GM21423 (cell line): ENCODE results near the gene ARTN.
A peak's percentile ranks its signal among the peaks of the same experiment; 100 is the strongest.

Experiments
- ATAC-seq: cut with Tn5 transposase; IDR thresholded peaks from one replicate; pipeline ENCODE4 v1.9.1; 2021; ENCODE audit warnings: mild to moderate bottlenecking, moderate library complexity; ENCODE audit not compliant: unreplicated experiment

Gene ARTN

DNA sequence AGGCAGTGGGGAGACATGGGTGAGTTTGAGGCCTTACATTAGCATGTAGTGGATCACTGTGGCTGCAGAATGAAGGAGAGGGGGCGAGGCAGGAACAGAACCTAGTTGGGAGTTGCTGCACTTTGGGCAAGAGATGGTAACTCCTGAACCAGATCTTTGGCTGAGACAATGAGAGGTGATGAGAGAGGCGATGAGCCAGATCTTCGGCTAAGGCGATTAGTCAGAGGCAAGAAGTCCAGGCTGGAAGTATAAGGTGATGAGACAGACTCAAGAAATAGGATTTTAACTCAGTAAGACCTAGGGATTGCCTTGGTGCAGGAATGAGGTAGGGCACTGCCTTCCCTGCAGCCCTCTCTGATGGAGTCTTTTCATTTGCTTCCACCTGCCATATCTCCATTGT, 9.1 kb upstream of the ARTN start:
- ATAC-seq = no peak

DNA sequence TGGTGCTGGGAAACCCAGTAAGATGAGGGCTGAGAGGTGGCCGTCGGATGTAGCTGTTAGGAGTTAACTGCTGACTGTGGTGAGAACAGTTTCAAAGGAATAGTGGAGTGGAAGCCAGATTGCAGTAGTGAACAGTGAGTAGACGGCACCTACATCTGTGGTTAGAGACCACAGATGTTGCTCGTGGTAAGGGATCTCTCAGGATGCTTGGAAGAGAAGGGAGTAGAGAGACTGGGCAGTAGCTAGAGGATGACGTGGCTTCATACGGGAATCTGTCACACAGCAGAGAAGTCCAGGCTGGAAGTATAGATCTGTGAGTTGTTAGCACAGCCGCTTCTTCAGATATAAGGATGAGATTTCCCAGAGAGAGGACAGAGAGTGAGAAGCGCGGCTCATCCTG, 7.8 kb upstream of the ARTN start:
- ATAC-seq = no peak

DNA sequence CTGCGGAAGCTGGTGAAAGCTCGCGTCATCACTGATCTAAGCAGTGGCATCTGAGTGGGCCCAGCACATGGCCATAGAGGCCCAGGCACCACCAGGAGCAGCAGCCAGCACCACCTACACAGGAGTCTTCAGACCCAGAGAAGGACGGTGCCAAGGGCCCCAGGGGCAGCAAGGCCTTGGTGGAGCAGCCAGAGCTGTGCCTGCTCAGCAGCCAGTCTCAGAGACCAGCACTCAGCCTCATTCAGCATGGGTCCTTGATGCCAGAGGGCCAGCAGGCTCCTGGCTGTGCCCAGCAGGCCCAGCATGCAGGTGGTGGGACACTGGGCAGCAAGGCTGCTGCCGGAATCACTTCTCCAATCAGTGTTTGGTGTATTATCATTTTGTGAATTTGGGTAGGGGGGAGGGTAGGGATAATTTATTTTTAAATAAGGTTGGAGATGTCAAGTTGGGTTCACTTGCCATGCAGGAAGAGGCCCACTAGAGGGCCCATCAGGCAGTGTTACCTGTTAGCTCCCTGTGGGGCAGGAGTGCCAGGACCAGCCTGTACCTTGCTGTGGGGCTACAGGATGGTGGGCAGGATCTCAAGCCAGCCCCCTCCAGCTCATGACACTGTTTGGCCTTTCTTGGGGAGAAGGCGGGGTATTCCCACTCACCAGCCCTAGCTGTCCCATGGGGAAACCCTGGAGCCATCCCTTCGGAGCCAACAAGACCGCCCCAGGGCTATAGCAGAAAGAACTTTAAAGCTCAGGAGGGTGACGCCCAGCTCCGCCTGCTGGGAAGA, 3.2 kb upstream of the ARTN start:
- no peak for ATAC-seq

DNA sequence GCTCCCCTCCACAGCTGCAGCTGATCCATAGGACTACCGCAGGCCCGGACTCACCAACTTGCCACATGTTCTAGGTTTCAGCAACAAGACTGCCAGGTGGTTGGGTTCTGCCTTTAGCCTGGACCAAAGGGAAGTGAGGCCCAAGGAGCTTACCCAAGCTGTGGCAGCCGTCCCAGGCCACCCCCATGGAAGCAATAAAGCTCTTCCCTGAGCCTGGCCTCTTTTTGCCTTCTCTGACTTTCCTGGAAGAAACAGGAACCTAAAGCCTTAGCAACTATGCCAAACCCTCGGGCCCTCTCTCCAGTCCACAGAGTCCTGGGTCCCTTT, 2.7 kb upstream of the ARTN start:
- no peak for ATAC-seq

DNA sequence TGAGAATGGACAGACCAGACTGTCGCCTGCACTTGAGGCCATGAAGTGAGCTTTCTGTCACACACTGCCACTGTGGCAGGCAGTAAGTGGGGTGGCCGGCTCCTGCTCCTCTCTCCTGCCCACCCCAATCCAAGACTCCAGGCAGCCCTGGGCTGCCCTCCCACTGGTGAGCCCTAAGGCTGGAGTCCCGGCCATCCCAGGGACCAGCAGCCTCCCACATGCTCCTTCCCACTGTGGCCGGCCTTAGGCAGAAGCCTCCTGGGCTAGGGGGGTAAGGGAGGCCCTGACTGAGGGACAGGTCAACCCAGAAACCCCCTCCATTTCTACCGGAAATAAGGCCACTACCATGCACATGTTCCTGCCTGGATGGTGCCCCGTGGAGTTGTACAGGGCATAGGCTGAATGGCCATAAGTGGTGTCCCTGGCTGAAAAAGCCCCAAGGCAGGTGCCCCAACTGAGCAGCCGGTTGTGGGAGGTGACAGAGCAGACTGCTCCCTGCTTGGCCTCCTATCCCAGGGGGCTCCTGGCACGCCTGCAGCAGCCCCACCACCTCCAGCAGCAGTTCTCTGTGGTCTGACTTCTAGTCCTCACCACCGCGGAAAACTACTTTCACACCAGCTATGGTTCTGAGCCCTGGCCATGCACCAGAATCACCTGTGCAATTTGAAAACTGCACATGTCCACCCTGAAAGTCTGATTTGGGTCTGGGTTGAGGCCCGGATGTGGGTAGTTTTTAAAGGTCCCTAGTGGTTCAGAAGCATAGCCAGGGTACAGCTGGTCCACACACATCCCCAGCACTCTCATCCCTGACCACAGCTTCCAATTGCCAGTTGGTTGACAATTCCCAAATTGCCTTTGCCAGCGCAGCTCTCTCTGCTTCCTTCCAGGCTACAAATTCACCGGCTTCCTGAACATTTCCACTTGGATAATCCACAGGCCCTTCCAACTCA, 1.6 kb upstream of the ARTN start:
- no peak for ATAC-seq

DNA sequence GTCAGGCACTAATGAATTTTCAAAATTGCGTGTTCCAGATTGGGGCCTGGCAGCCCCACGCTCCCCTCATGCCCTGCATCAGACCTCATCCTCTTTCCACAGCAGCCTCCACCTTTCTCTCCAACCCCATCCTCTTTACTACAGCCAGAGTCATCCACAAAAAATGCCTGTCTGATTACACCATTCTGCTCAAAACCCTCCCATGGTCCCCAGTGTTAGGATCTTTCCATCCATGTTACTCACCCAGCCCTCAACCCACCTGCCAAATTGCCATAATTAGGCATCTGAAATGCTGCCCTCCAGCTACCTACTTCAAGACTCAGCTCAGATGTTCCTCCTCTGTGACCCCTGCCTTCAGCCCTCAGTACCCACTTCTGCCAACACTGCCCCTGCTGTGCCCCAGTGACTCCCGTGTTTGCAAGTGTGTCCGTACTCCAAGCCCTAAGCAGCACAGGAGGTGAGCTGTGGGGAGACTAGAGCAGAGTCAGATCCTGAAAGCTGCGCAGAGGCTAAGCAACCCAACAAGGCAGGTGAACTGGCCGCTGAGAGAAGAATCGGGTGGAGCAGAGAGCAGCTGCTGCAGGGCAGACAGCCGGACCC, 715 bp upstream of the ARTN start:
- no peak for ATAC-seq

DNA sequence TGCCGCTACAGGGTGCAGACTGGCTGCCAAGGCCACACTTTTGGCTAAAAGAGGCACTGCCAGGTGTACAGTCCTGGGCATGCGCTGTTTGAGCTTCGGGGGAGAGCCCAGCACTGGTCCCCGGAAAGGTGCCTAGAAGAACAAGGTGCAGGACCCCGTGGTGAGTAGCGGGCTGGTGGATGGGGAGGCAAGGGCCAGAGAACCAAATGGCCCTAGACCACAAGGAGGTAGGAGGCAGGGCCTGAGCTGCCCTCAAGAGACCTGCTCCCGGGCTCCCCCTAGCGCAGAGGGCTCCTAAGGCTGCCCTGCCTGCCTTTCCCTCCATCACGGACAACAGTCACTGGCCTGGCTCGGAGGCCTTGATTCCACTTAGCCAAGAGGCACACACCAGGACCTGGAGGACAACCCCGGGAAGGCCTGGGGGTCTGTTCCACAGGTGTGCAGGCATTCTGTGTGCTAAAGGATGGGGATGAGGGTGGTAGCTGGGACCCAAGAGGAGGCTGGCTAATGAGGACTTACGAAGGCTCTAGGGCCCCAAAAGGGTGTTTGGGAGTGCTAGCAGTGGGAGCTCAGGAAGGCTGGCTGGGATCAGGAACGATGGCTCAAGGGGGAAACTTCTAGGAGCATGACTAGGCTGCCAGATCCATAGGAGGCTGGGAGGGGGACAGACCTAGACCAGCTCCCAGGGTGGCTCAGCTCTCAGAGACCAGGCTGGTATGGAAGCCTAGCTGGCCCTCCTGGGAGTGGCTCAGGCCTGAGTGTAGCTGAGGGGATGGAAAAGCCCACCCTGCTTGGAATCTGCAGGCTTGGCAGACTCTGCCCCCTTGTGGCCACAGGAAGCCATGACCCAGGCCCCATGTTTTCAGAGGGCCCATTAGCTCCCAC, 742 bp downstream of the ARTN start:
- no peak for ATAC-seq

DNA sequence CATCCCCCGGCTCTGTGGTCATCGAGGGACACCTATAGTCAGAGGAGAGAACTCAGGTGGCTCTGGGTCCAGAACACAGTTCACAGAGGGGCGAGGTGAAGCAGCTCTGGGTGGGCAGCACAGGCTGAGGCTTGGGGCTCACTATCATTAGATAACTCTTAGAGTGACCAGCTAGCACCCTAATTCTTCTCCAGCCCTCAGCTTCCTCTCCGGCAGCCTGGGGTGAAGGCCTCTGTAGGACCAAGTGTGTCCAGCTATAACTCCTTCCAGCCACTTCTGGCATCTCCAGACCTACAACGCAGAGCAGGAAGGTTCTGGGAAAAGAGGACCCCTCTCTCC, 1.4 kb downstream of the ARTN start:
- ATAC-seq = no peak

DNA sequence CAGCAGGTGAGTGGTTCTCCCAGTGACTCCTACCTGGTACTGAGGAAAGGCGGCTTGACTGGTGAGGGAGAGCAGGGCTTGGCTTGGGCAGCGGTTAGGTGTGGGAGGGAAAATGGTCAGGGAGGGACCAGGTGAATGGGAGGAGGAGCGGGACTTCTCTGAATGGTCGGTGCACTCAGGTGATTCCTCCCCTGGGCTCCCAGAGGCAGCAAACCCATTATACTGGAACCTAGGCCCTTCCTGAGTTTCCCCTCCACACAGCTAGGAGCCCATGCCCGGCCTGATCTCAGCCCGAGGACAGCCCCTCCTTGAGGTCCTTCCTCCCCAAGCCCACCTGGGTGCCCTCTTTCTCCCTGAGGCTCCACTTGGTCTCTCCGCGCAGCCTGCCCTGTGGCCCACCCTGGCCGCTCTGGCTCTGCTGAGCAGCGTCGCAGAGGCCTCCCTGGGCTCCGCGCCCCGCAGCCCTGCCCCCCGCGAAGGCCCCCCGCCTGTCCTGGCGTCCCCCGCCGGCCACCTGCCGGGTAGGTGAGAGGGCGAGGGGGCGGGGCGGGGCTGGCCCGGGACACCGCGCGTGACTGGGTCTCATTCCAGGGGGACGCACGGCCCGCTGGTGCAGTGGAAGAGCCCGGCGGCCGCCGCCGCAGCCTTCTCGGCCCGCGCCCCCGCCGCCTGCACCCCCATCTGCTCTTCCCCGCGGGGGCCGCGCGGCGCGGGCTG, 2.3 kb downstream of the ARTN start:
- ATAC-seq = no peak

DNA sequence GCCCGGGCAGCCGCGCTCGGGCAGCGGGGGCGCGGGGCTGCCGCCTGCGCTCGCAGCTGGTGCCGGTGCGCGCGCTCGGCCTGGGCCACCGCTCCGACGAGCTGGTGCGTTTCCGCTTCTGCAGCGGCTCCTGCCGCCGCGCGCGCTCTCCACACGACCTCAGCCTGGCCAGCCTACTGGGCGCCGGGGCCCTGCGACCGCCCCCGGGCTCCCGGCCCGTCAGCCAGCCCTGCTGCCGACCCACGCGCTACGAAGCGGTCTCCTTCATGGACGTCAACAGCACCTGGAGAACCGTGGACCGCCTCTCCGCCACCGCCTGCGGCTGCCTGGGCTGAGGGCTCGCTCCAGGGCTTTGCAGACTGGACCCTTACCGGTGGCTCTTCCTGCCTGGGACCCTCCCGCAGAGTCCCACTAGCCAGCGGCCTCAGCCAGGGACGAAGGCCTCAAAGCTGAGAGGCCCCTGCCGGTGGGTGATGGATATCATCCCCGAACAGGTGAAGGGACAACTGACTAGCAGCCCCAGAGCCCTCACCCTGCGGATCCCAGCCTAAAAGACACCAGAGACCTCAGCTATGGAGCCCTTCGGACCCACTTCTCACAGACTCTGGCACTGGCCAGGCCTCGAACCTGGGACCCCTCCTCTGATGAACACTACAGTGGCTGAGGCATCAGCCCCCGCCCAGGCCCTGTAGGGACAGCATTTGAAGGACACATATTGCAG, 3.0 kb downstream of the ARTN start:
- ATAC-seq = no peak

DNA sequence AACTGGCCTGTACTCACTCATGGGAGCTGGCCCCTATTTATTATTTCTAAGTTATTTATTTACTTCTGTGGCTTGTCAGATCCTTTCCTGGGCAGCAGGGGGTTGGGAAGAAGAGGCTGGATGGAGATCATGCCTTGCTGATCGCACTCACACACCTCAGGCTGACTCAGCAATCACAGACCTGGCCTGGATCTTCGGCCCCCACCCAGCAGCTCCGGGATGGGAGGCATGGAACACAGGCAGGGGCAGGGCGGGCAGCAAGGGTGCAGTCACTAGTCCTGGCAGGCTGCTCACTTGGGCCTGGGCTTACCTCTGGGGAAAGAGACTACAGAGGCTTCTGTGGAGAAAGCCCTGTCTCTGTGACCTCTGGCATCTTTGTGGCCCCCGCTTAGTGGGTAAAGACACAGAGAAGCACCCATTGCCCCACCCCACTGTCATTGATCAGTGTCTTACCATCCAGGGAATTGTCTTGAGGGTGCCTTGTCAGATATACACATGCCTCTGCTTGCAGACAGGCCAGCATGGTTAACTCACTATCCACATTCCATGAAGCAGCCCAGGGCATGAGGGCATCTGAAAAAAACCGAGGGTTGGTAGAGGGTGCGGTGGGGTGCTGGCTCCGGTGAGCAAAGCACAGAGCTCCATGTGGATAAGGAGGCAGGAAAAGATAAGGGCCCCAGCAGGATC, 3.7 kb downstream of the ARTN start:
- no peak for ATAC-seq

DNA sequence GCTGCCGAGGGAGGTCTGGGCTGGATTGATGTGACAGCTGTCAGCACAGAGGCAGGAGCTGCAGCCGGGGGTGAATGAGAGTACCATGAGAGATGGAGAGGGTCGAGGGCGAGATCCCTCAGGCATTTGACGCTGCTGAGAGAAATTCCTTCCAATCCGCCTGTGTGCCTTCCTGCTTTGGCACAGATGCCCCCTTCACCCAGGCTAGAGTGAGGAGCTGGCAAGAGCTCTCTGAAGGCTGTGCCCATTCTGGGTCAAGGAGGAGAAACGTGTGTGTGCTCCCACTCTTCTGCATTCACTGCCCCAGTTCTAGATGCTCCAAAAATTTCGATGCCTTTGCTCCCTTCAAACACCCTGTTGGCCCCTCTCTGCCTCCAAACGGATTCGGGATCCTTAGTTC, 4.8 kb downstream of the ARTN start:
- no peak for ATAC-seq

DNA sequence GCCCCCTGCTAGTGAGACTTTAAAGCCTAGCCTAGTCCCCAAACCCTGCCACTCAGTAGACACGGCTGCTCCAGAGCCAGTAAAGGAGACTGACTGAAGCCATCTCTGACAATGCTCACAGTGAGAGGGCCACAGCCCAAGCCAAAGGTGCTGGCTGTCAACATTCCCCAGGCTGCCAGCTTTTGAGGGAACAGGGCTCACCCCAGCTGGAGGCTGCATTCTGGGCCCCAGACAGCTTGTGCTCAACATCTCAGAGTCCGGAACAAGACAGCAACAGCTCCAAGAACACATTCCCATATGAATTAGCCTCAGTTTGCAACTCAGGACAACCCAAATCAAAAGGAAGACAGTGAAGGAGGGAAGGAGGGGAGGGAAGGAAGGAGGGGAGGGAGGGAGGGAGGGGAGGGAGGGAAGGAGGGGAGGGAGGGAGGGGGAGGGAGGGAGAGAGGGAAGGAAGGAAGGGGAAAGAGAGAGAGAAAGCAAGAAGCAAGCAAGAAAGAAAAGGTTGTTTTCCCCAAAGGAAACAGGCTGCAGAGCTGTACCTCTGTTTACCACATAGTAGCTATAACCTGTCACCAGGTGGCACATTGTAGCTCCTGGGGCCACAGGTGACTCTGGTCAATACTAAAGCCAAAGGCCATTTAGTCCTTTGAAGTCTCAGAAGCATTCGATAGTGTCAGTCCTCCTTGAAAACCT, 5.4 kb downstream of the ARTN start:
- no peak for ATAC-seq

DNA sequence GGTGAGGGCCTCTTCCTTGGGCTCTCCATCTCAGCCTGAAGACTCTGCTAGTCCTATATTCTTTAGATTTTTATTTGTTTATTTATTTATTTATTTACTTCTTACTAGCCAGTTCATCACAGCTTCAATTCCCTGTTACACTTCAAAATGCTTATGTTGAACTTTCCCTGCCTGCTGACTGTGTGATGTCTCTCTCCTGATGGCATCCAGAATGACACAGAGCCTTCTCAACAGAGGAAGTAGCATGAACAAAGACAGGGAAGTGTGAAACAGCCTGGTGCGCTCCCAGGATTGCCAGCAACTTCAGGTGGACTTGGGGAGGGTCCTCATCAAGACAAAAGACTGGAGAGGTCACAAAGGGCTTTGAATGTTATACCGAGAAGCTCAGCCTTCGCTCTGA, 8.8 kb downstream of the ARTN start:
- no peak for ATAC-seq

DNA sequence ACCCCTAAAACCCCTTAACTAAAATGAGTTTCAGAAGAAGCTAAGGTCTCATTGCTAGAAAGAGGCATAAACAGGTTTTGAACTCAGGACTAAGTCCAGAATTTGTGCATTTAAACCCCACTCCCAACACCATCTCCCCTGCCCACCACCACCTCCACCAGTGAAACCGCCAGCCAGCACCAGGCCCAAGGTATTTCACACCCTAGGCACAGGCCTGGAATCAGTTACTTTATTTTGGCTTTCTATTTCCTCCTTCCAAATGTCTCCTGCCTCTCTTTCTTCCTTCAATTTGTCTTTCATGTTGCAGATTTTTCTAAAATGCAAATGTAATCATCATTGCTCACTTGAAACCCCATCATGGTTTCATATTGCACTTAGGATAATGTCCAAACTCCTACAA, 11.3 kb downstream of the ARTN start:
- no peak for ATAC-seq

DNA sequence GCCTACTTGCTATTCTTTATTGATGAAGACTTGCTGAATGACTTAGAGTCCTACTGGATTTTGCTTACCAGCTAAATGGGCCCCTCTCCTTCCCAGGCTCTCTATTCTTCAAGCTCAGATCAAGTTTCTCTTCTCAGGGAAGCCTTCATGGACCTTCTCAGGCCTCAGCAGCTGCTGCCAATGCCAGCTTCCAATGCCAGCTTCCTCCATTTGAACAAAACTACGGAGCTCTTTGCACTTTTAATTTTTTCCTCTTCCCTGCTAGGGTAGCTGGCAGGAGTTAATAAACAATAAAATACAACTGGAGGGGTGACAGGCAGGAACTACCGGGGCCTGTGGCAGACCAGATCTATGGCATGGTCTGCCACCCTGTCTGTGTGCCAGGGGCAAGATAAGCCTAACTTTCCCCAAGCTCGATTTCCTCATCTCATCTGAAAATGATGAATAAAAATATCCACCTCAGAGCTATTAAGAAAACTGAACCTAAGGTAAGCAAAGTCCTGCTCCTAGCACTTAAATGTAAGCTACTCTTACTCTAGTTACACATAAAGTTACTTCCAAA, 12.2 kb downstream of the ARTN start:
- no peak for ATAC-seq

DNA sequence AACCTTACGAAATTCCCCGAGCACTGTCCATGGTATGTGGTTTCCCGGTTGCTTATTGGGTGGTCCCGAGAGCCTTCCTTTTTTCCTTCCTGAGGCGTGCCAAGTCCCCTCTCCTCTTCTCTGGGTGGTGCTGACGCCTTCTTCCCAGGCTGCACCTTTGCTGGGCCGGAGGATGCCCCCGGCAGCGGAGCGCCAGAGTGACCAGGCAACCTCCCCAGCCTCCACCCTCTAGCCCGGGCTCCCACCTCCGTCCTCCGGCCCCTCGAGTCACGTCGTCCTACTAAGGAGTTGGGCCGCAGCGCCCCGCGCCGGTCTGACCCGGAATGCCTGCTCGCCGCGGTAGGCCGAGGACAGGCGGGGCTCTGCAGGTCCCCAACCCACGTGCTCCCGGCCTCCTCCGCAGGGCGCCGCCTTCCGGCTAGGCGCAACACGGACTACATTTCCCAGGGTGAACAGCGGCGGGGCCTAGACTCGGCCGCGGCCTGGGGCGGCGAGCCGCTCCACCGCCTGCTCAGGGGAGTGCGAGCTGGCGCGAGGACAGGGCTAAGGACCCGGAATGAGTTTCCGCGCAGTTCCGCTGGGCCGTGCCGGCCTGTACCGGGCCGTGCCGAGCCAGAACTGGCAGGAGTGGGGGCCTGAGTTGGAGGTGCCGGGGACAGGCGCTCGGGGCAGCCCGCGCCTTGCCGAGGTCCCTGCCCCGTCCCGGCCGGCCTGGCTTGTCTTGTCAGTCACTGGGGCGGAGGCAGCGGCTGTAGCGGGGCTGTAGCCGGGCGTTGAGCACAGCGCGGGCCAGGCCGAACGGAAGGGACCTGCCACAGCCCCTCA, 12.8 kb downstream of the ARTN start, which contains the start of gene IPO13:
Gene IPO13, plus strand, starts transcription at position 715 of the 825 bp plus-strand sequence. CDS start 651 bp downstream, outside the sequence.
- ATAC-seq = peak; percentile 91
